ENCODE results near the gene TRAF3.

DNA sequence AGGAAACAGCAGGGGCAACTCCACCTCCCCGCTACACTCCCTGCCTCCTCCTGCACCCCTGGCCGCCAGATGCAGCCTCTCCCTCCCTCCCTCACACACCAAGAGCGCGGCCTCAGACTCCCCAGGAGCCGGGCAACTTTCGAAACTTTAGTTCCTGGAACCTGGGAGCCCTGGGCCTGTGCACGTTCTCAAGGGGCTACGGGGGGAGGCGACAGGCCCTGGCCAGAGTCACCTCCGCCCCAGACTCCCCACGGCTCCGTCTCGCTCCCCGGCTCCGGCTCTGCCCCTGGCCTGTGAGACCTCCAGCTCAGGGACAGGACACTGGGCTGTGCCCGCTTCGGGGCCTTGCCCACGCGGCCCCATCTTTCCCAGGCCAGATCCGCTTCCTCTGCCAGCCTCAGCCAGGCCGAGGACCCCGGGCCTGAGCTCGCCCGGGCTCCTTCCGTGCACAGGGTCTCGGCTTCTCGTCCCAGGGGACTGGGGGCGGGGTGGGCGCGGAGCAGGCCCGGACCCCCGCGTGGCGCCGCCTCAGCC lies 150.7 kb downstream of the TRAF3 start:
- TF ChIP-seq, protein P1, sequence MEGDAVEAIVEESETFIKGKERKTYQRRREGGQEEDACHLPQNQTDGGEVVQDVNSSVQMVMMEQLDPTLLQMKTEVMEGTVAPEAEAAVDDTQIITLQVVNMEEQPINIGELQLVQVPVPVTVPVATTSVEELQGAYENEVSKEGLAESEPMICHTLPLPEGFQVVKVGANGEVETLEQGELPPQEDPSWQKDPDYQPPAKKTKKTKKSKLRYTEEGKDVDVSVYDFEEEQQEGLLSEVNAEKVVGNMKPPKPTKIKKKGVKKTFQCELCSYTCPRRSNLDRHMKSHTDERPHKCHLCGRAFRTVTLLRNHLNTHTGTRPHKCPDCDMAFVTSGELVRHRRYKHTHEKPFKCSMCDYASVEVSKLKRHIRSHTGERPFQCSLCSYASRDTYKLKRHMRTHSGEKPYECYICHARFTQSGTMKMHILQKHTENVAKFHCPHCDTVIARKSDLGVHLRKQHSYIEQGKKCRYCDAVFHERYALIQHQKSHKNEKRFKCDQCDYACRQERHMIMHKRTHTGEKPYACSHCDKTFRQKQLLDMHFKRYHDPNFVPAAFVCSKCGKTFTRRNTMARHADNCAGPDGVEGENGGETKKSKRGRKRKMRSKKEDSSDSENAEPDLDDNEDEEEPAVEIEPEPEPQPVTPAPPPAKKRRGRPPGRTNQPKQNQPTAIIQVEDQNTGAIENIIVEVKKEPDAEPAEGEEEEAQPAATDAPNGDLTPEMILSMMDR (conservative IDR thresholded peaks at IDR 0.05; ENCODE audit: low read depth, low read length) = no peak
- no peak for TF ChIP-seq EZH2 (IDR thresholded peaks at IDR 0.05; ENCODE audit: borderline replicate concordance, low read depth, low read length, poor library complexity, severe bottlenecking)

Measured in A673 (cell line).